Fibroblast of skin of left biceps (primary cell): ENCODE results near the gene TWIST2.

Source experiments
- DNase-seq, 2 experiments: peaks; one replicate each; pipeline ENCODE4 v3.0.0-alpha.2; 2013; ENCODE audit warnings: low read depth in 2 of 2

Gene TWIST2

DNA sequence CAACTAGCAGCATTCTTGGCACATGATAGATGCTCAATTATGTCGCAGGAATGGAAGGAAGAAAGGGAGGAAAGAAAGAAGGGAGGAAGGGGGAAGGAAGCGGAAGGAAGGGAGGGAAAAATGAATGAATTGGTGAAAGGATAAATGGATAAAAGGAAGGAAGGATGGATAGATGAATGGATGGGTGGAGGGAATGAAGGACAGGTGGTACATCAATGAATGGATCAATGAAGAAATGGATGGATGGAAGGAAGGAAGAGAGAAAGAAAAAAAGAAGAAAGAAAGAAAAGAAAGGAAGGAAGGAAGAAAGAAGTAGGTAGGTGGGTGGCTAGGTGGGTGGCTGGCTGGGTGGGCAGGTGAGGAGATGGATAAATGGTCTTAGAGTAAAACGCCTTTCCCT is 56.8 kb downstream of the TWIST2 start:
- no peak for DNase-seq

DNA sequence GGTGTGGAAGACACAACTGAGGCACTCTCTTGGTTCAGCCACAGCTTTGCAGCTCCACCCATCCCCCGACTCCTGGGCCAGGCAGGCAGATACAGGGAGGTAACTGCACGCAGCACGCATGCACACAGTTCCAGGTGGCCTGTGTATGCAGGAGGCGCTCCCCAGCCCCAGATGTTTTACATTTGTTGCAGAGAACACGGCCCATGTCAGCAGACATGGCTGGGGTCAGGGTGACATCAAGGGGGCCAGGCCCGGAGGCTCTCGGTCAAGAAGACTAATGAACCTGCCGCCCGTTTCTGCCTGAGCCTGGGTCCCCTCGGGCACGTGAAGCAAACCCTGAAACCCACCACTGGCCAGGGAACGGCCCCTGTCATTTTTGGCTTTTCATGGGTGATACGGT is 57.3 kb downstream of the TWIST2 start:
- DNase-seq = no peak

DNA sequence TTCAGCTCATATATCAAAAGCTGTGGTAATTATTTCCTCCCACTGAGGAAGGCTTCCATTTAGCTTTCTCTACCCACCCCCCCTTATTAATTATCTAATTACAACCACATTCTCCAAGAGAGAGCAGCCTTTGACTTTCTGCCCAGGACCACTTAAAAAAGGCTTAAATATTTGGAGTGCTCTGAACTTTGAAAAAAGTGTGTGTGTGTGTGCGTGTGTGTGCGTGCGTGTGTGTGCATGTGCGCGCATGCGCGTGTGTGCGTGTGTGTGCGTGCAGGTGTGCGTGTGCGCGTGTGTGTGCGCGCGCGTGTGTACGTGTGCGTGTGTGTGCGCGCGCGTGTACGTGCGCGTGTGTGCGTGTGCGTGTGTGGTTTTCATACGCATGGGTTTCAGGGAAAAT is 57.8 kb downstream of the TWIST2 start:
- no peak for DNase-seq

DNA sequence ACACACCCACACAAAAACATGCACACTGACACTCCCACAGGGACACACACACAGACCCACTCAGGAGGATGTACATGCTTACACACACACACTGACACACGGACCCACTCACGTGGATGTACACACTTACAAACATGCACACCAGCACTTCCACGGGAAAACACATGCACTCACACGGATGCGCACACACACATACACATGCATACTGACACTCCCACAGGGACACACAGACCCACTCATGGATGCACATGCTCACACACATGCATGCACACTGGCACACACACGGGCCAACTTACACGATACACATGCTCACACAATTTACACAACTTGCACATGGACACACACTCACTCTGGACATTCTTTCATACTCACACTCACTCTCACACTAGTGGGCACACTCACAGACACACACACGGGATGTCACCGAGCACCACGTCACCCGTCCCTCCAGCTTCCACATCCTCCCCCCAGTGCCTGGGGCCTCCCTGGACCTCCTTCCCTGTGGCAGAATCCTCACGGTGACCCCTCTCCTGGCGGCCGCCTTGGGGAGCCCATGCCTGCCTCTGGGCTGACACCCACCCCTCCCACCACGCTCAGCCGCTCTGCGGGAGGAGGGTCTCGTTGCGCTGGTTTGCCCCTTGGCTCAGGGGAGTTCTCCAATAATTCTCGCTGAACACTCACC is 58.5 kb downstream of the TWIST2 start:
- DNase-seq = no peak

DNA sequence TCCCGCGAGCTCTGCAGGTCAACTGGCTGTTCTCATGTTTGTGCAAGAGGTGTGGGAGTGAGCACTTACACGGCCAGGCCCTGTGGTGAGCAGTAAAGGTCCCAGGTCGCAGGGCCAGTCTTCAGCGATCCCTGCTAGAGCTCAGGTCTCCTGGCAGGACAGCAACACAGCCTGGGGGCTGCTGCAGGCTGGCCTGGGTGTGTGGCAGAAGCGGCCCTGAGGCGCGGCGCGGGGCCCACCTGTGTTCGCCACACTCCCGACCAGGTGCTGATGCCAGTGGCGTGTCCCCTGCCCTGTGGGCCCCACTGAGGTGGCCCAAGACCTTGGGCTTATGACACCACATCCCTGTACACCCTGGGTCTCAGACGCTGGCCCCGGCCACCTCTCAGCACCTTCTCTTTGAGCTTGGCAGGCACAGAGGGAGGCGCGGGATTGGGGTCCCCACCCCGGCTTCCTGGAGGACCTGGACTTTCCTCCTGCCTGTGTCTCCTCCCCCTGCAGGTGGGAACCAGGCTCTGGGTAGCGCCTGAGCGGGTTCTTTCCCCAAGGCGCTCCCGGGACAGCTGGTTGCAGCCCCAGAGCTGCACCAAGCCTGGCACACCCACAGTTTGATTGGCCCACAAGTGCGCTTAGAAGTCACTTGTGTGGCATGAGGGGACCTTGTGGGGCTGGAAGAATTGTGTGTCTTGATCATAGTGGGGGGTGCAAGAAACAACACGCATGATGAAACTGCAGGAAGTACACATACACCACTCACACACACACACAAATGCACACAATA is 59.2 kb downstream of the TWIST2 start:
- DNase-seq = no peak

DNA sequence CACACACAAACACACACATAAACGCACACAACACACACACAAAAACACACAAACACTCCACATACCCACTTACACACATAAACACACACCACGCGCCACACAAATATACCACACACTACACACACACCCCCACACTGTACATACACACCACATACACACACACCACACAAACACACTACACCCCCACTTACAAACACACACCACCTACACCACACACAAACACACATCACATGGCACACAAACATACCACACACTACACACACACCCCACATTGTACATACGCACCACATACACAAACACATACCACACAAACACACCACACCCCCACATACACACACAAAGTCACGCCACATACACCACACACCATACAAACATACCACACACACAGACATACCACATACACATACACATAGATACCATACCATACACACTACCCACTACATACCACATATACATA is 59.9 kb downstream of the TWIST2 start:
- no peak for DNase-seq

DNA sequence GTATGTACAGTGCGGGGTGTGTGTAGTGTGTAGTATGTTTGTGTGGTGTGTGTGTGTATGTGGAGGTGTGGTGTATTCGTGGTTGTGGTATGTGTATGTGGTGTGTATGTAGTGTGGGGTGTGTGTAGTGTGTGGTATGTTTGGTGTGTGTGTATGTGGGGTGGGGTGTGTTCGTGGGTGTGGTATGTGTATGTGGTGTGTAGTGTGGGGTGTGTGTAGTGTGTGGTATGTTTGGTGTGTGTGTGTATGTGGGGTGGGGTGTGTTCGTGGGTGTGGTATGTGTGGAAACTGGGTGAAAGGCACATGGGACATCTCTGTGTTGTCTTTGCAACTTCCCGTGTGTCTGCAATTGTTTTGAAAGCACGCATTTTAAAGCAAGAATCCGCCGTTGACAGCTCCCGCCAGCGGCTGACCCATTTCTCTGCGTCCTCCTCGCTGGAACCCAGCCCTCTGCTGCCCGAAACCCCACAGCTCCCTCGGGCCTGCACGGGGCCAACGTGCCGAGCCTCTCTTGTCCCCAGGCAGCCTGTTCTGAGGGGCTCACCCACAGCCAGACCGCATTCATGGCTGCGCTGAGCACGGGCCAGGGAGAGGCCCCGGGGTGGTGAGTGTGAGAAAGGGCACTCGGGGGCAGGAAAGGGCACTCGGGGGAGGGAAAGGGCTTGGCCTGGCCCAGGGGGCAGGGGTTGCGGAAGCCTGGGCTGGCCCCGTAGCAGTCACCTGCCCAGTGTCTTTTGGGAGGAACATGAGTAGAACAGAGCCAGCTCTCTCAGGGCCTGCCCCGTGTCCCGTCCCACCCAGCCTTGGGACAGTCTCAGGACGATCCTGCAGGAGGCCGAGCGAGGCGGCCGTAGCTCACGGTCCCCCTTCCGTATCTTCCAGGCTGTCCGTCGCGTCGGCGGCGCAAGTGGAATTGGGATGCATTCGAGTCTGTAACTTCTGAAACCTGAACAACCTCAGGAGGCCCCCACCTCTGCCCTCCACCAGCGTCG is 61.4 kb downstream of the TWIST2 start:
- DNase-seq = no peak

DNA sequence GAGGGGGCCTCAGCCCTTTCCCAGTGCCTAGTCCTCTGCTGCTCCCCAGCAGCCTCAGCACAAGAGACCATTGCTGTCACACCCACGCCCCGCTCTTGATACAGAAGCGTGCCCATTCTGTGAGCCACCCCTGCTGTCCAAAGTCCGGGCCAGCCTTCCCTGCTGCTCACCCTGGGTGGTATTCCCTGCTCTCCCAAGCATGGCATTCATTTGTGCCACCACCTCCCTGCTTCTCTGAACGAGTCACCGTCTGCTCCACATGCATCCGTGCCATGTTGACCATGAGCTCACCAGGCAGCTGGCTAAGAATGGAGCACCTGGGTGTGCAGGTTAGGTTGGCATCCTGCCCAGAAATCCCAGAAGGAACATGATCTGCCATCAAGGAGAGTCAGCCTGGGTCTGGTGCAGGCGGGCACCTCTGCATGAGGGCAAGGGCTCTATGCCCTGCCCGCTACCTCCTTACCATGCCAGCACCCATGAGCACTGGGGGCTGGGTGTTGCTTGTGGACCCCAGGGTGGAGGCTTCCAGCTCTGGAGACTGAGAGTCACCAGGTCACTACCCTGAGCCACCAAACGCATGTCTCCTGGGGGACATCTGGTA is 63.0 kb downstream of the TWIST2 start:
- DNase-seq = no peak

DNA sequence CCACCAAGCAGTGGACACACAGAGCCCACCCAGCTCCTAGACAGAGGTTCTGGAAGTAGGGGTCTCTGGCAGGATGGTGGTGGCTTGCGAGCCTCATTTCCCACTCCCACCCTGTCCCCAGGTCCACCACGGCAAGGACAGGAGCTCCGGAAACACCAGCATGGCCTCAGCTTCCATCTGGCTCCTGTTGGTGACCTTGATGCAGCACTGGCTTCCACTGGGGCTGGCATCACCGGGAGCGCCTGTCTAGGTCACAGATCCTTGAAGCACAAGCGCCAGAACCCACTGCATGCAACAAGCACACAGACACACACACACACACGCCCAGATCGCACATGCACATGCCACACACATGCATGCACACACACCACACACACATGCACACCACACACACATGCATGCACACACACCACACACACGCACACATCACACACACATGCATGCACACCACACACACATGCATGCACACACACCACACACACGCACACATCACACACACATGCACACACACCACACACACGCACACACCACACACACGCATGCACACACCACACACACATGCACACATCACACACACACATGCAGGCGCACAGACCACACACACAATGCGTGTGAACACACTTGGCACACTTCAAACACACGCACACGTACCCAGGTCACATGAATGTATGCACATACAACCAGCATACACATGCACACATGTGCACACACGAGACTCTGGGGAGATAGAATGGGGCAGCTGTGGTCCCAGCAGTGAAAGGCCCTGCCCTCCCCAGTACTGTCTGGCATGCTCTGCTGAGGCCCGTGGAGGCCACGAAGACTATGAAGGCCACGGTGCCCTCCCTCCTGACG is 63.7 kb downstream of the TWIST2 start:
- no peak for DNase-seq

DNA sequence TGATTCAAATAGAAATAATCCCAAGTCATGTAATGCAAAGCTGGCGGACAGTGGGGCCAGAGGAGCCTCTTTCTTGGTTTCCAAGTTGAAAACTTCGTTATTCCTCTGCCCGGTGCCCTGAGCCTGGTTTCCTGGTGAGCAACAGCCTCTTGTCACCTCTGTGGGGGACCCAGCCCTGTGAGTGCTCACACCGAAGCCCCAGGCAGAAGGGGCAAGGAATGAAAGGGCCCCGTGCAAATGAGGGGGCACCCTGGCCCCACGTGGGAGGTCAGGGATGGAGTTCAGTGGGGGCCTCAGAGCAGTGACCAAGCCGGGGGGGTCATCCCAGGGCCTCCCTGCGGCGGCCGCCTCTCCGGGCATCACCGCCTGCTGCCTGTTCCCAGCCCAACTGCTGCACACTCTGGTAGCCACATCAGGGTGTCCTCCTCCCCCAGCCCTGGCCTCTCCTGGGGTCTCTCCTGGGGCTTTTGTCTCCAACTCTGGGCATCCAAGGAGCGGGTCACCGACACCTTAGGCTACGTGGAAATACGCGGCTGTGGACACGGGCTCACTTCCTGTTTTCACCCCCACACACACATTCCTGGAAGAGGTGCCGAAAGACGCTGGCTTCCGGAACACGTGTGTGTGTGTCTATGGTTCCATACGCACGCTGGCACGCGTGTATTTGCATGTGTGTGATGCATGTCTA is 64.5 kb downstream of the TWIST2 start:
- DNase-seq = no peak

DNA sequence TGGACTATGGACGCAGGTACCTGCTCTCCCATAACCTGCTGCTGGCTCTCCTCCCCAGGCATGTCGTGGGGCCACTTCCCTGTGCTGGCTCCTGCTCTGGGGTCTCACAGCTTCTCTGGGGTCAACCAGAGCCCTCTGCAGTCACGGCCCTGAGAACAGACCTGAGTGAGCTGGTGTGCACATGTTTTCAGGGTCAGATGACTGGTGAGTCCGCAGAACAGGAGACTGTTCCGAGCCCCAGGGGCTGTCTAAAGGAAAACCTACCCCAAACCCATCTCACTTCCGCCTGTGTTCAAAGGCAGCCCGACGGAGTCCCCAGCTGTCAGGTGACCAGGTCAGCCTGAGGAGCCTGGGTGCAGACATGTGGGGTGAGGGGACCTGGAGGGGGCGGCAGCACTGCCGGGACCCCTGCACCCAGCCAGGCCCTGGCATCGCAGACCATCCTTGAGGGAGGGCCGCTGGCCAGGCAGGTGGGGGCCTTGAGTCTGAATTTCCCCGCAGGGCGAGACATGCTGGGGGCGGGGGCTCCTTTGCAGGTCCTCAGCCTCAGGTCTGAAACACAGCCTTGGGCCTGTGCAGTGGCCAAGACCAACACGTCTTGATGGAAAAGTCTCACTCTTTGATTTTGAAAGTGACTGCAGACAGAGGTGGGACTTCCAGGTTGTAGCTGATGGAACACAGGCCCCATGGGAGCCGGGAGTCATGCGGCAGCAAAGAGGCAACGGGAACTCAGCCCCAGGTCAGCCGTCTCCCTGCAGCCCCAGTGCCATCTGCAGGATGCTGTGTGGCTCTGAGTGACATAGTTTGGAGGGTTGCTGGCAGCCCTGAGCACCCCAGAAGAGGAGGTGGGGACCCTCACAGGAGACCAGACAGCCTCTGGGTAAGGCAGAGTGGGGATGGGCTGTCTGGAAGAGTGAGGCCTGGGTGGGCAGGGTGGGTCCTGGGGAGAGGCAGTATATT is 65.3 kb downstream of the TWIST2 start:
- DNase-seq = no peak

DNA sequence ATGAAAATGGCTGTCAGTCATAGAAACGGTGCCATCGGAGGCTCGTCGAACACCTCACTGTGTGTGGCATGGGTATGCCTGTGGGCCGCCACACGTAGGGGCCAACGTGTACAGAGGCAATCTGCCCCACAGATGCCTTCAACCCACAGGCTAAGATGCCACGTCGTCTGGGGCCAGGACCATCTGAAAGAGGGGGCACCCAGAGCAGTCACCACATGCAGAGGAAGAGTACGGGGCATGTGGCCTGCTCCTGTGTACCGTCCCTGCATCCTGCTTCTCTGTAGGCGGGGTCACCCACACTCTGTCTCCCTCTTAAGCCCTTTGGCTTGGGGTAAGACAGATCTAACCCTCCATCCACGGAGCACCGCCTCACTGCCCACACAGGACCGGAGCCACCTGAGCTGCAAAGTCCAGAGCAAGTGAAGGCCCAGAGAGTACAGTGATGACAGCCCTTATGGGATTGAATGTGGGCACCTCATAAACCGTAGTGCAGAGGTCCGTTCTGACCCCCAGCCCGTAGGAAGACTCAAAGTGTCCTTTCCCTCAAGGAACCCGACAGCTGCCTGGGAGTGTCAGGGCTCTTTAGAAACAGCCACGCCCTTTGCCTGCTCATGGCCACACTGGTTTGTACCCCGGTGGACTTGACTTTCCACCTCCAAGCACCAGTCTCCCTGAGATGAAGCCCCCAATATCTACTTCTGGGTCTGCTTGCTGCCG is 66.2 kb downstream of the TWIST2 start:
- no peak for DNase-seq

DNA sequence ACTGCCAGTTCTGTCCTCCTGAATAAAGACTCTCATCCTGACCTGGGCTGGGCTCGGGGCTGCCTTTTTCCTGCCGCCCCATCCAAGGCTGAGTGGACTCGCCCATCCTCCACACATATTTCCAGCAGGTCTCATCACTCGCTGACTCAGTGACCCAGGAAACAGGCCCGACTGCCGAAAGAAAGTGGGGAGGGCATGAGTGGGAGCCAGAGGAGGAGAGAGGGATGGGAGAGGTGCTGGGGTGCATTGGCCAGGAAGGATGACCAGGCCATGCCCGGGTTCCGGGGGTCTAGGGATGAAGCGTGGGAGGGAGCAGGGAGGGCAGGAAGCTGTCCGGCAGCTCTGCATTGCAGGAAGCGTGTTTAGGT is 66.7 kb downstream of the TWIST2 start:
- DNase-seq = no peak

DNA sequence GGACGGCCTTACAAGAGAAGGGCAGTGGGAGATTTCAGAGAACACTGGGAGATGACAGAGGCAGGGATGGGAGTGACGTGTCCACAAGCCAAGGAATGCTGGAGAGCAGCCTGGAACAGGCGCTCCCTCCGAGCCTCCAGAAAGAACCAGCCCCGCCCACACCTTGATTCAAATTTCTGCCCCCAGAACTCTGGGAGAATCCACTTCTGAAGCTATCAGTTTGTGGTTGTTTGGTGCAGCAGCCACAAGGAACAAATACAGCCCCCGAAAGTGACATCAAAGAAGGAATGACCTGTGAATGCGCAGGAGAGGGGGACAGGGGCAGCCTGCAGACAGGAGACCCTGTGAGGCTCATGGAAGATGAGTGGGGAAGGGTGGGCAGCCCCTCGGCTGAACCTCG is 67.3 kb downstream of the TWIST2 start:
- no peak for DNase-seq

DNA sequence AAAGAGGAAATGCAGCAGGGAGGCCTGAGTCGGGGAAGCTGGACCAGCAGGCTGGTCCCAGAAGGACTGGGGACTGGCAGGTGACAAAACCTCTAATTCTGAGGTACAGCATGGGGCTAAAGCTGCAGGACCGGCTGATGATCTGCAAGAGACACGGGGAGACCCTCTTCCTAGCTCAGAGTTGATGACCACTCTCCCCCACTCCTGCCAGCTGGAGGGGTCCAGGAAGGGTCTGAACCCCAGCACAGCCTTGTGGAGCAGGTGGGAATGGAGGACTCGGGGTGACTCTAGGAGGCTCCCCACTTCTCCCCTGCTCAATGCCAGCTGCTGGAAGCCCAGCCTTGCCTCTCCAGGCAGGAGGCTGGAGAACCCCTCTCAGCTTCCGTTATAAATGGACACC is 67.7 kb downstream of the TWIST2 start:
- no peak for DNase-seq

DNA sequence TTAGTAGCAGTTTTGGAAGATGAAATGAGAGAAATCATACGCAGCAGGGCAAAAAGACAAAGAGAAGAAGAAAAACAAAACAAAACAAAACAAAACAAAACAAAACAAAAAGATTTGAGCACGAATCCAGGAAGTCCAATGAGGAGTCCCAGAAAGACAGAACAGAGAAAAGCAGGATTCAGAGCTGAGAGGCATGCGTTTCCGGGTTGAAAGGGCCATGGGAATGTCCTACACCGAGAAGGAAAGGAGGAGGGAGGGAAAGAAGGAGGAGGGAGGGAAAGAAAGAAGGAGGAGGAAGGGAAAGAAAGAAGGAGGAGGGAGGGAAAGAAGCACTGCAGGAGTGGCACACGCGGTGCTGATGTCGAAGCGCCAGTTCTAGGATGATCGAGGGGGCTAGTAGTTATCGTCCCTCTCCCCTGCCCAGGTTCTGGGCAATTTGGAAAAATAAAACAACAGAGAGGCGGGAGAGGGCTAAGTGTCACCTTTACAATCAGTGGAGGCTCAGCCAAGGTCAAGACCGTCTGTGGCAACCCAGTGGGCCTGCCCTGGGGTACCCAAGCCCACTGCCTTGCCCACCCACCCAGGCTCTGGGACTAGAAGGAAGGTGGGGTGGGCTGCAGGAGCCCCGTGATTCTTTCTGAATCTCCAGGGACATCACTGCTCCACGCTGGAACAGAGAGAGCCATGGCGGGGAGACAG is 68.4 kb downstream of the TWIST2 start:
- DNase-seq = no peak

DNA sequence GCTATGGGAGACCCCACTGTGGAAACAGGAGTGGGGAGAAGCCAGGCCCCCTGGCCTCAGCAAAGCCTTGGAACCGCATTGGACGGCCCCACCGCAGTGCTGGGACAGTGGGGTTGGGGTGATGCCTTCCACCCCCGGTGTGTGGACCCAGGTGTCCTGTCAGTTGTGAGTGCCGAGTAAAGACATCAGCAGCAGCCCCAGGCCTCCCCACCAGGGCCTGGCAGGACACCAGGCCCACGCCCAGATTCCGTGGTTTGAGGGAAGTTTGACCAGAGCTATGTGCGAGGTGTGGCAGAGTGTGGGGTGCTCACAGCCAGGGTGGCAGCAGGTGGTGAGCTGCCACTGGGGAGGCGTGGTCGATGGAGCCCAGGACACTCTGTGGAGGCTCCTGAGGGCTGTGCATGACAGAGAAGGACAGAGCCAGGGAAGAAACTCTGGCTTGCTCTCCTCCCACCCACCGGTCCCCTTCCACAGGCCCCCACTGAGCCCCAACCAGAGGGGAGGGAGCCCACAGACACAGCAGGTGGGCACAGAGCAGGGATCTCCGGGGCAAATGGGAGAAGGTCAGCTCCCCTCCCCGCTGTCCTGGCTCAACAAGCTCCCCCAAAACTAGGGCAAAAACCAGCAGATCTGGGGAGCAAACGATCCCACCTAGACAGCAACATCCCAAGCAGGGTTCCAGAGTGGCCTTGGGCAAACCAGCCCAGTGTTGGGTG is 69.1 kb downstream of the TWIST2 start:
- DNase-seq = no peak
